Lower leg skin (tissue), 4 donors: ENCODE data around the gene SLC35F4. TPM values are rescaled to one million over a fixed set of nuclear protein-coding genes. Genes with fewer than 3 reads are reported as not detected.

ENCODE experiments used
- DNase-seq, 2 donors: peaks; one replicate each; pipeline ENCODE4 v3.0.0-alpha.2; 2019; ENCODE audit warnings: low spot score in 2 of 2
- H3K4me3 ChIP-seq: fragments of 200-600 bp; sonication (generic); 2 replicates; pipeline ENCODE4 v1.5.1; 2017; ENCODE audit warnings: mild to moderate bottlenecking, low read depth; ENCODE audit not compliant: poor library complexity, severe bottlenecking
- CTCF ChIP-seq, 3 donors: fragments of 450-650 bp; IDR thresholded peaks; one replicate each; pipeline ENCODE4 v1.5.1; 2016; ENCODE audit warnings: antibody characterized with exemption in 3 of 3, mild to moderate bottlenecking in 3 of 3, moderate library complexity in 2 of 3
- POLR2A ChIP-seq, 2 donors: fragments of 450-650 bp; IDR thresholded peaks; one replicate each; pipeline ENCODE4 v1.6.1; 2016 to 2017; ENCODE audit warnings: antibody characterized with exemption in 2 of 2, mild to moderate bottlenecking in 1 of 2, moderate library complexity in 1 of 2
- WGBS, 2 donors: methylation state at CpG; one replicate each; pipeline ENCODE4 v1.1.5; 2018; 5-methylcytosine and 5-hydroxymethylcytosine counted together
- intact Hi-C: fragments of 100-400 bp; cut with DNase I; formaldehyde crosslinking; loops from one replicate; pipeline ENCODE4 v1.15.0; 2023; ENCODE audit warnings: low total_unique reads
- total RNA-seq, 4 donors: library from RNA; depleted of rRNA; stranded (reverse); fragments of >200 nt; gene quantifications; one replicate each; pipeline ENCODE4 v1.1.0, GENCODE V29; 2016

Gene SLC35F4
- total RNA-seq, 4 donors from 2014 or later = 2.2 TPM; not detected in 3

- H3K4me3 ChIP-seq = no peak overlapping the region
- DNase-seq = no peak
- intact Hi-C loops = no loop called here
- 52 to 54% methylated on average over 4 of the region's 4 CpGs for WGBS, 2 donors
- TF ChIP-seq CTCF (IDR thresholded peaks at IDR 0.05) (no peak), POLR2A (IDR thresholded peaks at IDR 0.05) (no peak)
Measured at GRCh38 chr14:57889245-57889644, 23.4 kb upstream of the SLC35F4 start.

- DNase-seq = no peak
- intact Hi-C loops = no loop called here
- no peak for TF ChIP-seq POLR2A (IDR thresholded peaks at IDR 0.05)
- TF ChIP-seq CTCF (IDR thresholded peaks at IDR 0.05) = no peak
- H3K4me3 ChIP-seq = no peak overlapping the region
- WGBS, 2 donors = 57 to 60% methylated on average over 3 of the region's 3 CpGs
Measured at GRCh38 chr14:57884175-57884574, 18.3 kb upstream of the SLC35F4 start.

GRCh38 chr14:57883061-57883460, 17.2 kb upstream of the SLC35F4 start:
- WGBS, 2 donors = 66 to 73% methylated on average over 7 of the region's 7 CpGs
- no peak for TF ChIP-seq CTCF (IDR thresholded peaks at IDR 0.05)
- TF ChIP-seq POLR2A (IDR thresholded peaks at IDR 0.05) = no peak
- intact Hi-C loops = no loop called here
- no peak for DNase-seq
- no peak overlapping the region for H3K4me3 ChIP-seq

GRCh38 chr14:57879516-57879915, 13.6 kb upstream of the SLC35F4 start:
- no peak for TF ChIP-seq POLR2A (IDR thresholded peaks at IDR 0.05)
- TF ChIP-seq CTCF (IDR thresholded peaks at IDR 0.05) = no peak
- no peak for DNase-seq
- no peak overlapping the region for H3K4me3 ChIP-seq
- 57 to 73% methylated on average over 2 of the region's 2 CpGs for WGBS, 2 donors
- intact Hi-C loops = no loop called here

GRCh38 chr14:57875985-57876384, 10.1 kb upstream of the SLC35F4 start:
- DNase-seq = no peak
- intact Hi-C loops = no loop called here
- 72 to 74% methylated on average over 2 of the region's 2 CpGs for WGBS, 2 donors
- no peak overlapping the region for H3K4me3 ChIP-seq
- TF ChIP-seq POLR2A (IDR thresholded peaks at IDR 0.05) (no peak), CTCF (IDR thresholded peaks at IDR 0.05) (no peak)

DNA sequence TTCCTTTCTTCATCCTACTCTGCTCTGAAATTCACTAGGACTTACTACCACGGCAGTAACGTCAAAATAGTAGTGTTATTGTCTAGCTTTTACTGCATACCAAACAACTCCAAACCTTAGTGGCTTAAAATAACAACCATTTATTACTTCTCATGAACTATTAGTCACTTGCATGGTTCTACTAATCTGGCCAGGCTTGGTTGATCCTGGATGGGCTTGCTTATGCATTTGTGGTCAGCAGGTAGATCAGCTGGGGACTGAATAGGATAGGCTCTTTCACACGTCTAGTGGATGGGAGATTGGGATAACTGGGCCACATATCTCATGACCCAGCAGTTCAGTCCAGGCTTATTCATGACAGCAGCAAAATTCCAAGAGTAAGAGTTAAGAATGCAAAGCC, 9.4 kb upstream of the SLC35F4 start:
- no peak overlapping the region for H3K4me3 ChIP-seq
- no peak for DNase-seq
- WGBS, 2 donors = 53 to 77% methylated on average over 3 of the region's 3 CpGs
- TF ChIP-seq CTCF (IDR thresholded peaks at IDR 0.05) (no peak), POLR2A (IDR thresholded peaks at IDR 0.05) (no peak)
- intact Hi-C loops = no loop called here
